Measurements from ENCODE around the gene C7orf57.

C7orf57 gene

DNA sequence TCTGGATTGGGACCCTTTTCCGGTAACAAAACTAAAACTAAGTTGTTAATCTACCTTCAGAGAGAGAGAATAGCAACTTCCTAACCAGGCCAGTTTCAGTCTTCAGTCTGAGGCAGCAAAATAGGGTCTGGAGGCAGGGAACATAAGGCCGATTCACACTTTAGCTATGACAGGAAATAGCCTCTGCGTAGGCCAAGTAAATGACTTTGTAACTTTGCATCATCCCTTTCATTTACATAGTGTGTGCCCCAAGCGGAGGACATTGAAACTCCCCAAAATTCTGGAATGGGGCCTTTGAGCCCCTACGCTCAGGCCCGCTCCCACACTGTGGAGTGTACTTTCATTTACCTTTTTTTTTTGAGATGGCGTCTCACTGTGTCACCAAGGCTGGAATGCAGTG lies 52.0 kb downstream of the C7orf57 start:
- no peak for DNase-seq

DNA sequence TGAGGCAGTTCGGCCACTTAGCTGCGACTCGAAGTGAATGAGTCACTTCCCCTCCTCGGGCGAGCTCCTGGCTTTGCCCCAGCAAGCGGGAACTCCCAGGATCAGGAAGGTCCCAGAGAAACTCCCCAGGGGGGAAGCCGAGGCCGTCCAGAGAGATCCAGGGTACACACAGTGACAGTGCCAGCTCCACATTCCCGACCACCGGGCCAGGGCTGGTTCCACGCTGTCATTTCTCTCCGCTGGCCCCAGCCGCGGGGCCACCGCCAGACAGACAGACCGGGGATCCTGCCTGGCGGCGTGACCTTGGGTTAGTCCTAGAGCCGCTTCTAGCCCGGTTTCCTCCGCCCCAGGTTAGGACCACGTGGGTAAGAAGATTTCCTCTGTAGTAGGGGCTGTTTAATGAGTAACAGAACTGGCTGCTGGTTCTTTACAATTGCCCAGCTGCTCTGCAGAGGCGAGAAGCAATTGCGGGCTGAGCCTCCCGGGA lies 53.3 kb downstream of the C7orf57 start:
- DNase-seq: no peak

DNA sequence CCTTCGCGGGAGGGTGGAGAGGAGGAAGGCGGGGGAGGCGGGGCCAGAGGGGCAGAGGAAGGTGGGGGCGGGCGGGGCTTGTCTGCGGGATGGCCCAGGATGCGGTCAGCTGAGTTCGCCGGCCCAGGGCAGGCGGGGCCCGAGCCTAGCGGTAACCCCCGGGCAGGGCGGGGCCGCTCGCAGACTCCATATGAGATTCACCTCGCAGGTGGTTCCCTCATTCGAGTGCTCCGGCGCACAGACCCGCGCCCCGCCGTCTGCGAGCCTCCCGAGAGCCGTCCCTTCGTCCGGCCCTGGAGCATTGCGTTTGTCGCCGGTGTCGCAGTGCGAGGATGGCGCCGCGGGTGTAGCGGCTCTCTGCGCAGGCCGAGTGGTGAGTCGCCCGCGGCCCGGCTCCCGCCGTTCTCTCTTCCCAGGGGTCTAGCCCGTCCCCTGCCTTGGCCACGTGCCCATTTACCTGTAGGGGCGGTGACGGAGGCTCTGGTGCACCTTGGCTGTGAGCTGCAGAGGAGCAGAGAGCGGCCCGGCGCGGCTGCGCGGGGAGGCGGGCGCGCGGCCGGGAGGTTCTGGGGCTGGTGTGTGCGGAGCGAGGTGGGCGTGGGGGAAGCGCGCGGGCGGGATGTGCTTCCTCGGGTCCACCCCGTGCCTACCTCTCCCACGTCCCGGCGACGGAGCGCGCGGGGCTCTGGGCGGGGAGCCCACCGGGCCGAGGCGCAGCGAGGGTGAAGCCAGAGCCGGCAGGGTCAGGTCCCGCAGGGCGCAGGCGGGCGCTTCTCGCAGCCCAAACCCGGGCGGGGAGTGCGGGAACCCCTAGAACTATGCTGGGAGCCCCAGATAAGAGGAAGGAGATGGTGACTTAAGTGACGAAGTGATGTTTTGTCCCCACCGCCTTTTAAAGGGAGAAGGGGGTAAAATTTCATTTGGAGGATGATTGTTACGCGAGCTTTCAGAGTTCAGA lies 54.0 kb downstream of the C7orf57 start, which contains the start of gene UPP1:
UPP1 (plus strand) TSS at position 220 of the 958 bp plus-strand sequence. CDS start 5,519 bp downstream, outside the sequence.
- peak; percentile 94 for DNase-seq

DNA sequence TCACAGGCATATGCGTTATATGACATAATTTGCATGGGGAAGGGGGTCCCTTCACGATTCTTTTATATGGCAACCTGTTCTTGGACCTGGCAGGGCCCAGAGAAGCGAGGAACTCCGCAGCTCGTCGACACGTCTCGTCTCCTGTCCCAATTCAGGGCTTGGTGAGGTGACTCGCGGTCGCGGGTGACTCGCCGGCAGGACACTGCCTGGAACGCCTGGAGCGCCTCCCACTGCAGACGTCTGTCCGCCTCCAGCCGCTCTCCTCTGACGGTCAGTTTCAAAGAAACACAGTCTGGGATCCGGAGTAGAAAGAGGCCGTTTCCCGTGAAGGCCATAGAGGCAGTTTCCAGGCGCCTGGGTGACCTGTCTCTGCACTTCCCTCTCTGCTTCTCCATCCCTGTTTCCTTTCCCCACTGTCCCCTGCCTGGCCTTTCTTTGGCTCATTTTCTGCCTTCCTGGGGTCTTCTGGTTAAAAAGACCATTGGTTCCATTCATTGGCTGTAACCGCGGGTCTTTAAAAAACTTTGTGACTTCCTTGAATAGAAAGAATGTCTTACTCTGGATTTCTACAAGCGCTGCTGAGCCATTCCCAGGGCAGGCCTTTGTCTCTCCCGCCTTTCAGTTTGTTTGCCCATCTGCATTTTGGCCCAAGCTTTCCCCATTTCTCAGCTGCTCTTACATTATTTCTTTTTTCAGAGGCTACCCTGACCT lies 54.9 kb downstream of the C7orf57 start:
- DNase-seq: no peak

DNA sequence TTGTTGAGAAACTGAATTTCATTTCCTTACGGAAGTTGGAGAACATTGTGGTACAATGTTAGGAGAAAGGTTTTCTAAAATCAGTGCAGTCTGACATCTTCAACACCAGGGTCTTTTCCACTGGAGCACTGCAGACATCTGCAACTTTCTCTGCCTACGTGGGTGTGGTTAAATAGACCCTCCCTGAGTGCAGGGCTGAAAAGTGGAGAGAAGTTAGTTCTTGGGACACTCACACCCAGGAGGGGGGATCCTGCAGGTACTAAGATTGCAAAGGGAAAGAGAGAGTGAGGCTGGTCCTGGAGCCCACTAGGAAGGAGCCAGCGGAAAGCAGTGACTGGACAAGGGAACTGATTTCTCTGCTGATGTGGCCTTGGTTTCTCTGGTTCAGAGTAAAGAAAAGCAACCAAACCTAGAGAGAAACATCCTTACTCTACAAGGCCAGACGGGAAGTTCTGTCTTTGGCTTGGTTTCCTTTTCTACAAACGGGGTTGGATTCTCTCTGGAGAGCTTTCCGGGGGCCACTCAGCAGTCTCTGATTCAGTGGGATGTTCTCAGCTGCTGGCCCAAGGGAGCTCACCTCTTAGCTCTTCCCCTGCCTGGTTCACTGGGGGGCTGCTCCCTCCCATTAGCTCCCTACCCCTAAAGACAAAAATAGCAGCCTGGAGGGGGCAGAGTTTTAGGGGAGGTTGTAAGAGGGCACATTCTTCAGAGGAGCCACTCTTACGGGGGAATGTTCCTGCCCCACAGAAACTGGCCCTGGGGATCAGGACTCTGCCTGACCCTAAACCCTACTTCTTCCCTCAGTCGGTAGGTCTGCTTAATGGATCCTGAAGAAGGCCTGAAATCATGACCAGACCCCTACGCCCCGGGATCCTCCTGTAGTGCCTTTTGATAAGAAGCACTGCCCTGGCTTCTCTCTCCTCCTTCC lies 56.4 kb downstream of the C7orf57 start:
- no peak for DNase-seq

DNA sequence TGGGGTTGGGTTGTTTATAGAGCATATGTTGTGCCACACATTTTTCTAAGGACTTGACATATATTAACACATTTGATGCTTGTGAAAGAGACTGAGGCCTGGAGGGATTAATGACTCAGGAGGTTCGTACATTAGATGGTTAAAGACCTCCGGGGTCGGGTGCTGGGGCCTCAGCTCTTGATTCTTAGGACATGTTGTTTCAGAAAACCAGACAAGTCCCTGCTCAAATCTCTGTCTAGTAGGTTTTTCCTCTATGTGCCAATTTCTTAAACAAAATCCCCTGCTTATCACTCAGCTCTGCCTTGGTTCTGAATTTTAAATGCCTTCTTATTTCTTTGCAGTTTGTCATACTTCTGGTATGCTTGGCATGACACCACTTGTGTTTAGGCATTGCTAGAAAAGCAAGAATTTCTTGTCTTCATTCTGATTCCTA lies 59.5 kb downstream of the C7orf57 start:
- DNase-seq: no peak

DNA sequence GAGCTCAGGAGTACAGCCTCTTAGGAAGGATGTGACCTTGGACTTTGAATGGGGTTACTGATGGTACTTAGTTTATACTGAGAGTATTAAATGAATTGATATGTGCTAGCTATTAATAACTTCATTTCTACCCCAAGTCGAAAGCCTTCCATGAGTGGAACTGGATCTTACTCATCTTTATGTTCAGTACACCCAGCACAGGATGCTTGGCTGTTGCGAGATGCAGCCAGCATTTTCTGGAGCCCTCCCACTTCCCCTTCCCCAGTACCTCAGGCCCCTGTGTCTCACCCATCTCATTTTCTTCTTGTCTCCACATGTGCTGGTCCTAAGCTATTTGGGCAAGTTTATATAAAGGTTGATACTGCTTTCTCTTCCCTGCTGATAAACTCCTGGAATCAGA lies 60.9 kb downstream of the C7orf57 start:
- peak; percentile 39 for DNase-seq

DNA sequence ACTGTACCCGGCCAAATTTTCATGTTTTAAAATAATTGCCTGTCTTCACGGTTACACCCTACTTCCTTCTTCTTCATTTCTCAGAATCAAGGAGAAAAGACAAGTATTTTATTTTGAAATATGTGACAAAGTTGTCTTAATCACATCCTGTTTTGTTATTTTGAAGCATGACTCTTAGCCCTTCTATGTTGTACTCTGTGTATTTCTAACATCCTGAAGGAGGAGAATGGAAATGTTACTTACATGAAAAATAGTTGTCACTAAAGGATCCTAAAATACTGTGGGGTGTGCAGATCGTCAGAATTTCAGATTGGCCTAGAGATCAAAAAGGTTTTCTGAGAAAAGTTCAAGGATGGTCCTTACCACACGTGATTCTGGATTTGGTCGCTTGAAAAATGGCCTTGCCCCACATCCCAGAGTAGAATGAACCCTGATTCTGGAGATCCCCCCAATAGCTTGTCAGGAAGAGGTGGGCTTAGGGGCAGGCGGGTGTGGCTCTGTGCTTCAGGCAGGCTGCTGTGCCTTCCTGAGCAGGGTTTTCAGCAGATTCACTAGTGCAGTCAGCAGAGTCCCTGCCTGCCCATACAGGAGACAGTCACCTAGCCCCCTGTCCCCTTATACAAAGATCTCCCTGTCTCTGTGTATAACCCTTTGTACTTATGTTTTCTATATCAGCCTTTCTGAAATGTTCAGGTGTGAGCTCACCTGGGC lies 62.3 kb downstream of the C7orf57 start:
- no peak for DNase-seq

DNA sequence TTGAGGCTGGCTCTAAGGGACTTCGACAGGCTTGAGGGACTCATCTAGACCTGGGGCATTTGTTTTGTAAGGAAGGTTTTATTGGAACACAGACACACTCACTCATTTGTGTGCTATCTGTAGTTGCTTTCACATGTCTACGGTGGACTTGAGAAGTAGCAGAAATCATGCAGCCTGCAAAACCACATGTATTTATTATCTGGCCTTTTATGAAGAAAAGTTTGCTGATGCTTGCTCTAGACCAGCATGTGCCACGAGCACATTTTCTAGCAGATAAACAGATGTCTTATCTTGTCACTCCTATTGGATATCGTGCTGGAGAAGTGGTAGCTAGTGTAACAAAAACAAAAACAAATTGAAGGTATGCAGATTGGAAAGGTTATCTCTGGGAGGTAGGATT lies 63.5 kb downstream of the C7orf57 start:
- DNase-seq: no peak

DNA sequence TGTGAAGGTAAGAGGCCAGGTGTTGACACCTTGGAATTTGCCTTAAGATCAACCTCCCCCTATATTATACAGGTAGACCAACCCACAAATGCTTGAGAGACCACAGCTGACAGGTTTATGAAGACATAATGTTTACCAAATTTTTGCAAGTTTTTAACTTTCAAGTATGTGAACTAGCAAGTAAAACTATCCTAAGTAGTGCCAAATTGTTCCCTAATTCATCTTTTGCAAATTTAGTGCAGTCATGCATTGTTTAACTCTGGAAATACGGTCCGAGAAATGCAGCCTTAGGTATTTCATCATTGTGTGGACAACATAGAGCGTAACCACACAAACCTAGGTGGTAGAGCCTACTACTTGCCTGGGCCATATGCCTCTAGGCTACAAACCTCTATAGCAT lies 64.4 kb downstream of the C7orf57 start:
- no peak for DNase-seq

DNA sequence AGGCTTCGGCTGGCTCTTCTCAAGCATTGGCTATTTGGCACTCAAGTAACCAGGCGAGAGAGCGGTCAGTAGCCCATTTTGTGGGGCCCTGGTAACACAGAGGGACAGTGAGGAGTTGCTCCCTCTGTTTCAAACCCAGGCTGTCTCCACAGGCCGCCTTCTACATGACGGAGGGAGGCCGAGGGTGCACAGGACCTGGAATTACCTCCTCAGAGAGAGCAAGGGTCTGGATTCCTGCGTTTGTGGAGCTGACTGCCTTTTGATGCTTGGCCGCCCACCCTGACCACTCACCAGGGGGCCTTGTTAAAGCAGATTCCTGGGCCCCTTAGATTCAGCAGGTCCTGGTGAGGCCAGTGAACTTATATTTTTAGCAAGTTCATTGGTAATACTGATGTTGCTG lies 66.0 kb downstream of the C7orf57 start:
- DNase-seq: no peak

DNA sequence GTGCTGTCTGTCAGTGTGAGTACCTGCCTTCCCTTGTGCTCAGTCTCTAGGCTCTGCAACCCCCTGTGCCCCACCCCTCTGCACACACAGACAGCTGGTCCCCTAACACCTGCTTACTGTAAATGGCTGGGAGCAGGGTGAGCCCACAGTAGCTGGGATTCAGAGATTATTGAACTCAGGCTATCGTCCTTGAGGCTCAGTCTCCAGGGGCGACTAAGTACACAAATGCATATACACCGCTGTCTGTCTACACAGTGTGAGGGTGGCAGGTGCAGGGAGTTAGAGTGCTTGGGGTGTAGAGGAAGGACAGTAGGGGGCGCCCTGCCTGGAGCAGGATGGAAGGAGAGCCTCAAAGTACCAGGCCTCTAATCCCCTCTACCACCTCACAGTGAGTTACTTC lies 66.6 kb downstream of the C7orf57 start:
- peak; percentile 50 for DNase-seq

DNA sequence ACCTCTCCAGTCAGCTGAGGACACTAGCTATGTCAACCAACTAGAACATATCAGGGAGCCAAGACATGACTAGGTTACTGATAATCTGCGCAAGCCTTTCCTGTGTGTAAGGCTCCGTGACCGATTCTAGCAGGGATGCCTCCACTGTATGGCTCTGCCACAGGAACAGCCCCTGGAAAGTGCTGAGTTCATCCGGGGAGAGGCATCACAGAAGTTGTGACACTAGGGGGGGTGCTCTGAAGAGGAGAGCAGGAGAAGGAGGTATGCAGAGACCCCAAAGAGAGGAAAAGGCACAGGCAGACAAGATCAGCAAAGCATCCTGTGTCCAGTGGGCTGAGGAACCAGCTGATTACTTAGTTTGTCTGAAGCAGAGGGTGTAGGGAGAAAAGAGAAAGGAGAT lies 67.2 kb downstream of the C7orf57 start:
- DNase-seq: no peak

DNA sequence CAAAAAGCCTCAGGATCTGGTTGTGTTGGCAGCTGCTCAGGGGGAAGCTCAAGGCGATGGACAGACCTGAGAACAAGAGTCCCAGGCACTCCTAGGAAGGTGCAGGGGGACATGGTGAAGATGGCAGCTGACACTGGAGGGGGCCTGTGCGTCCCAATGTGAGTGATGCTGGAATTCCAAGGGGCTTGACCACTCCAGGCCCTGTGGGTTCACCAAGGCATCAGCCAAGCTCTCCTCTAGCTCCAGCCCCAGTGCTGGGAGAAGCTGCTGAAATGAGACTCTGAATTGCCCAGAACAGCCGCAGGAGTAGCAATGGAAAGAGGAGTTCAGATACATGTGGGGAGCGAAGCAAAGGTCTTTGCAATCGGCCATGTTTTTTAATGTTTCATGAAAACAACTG lies 69.7 kb downstream of the C7orf57 start:
- DNase-seq: no peak

DNA sequence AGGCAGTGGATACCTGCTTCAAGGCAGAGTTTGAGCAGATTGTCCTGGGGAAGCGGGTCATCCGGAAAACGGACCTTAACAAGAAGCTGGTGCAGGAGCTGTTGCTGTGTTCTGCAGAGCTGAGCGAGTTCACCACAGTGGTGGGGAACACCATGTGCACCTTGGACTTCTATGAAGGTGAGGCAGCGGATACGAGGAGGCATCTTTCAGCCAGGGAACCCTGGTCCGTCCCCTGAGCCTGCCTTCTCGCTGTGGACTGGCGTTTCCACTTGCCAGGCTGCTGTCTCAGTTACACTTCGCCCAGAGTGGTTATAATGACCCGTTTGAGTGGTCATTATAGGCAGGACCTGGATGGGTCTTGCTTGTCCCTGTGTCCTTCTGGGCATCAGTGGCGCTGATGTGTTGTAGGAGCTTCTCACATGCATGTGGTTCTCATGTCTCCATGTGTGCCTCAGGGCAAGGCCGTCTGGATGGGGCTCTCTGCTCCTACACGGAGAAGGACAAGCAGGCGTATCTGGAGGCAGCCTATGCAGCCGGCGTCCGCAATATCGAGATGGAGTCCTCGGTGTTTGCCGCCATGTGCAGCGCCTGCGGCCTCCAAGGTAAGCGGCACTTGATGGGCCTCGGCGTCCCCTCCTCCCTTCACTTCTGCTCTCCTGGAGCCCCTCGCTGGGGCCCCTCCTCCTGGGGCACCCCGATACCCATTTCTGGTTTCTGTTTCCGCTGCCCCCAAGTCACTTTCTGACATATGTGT lies 71.7 kb downstream of the C7orf57 start:
- no peak for DNase-seq

DNA sequence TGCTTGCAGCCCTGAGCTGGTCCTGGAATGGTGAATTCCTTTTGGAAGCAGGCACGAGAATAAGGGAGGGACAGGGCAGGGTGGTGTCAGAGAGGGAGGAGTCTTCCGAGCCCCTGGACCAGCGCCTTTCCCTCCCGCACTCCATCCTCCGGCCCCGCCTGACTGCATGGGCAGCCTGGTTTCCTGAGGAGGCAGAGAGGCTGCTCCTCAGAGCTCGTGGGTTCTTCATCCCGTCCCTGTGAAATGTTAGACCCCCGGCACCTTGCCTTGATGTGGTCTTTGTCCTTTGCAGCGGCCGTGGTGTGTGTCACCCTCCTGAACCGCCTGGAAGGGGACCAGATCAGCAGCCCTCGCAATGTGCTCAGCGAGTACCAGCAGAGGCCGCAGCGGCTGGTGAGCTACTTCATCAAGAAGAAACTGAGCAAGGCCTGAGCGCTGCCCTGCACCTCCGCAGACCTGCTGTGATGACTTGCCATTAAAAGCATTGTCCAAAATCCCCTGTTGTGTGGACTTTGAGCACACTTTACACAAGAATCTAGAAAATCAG lies 72.7 kb downstream of the C7orf57 start:
- DNase-seq: no peak

DNA sequence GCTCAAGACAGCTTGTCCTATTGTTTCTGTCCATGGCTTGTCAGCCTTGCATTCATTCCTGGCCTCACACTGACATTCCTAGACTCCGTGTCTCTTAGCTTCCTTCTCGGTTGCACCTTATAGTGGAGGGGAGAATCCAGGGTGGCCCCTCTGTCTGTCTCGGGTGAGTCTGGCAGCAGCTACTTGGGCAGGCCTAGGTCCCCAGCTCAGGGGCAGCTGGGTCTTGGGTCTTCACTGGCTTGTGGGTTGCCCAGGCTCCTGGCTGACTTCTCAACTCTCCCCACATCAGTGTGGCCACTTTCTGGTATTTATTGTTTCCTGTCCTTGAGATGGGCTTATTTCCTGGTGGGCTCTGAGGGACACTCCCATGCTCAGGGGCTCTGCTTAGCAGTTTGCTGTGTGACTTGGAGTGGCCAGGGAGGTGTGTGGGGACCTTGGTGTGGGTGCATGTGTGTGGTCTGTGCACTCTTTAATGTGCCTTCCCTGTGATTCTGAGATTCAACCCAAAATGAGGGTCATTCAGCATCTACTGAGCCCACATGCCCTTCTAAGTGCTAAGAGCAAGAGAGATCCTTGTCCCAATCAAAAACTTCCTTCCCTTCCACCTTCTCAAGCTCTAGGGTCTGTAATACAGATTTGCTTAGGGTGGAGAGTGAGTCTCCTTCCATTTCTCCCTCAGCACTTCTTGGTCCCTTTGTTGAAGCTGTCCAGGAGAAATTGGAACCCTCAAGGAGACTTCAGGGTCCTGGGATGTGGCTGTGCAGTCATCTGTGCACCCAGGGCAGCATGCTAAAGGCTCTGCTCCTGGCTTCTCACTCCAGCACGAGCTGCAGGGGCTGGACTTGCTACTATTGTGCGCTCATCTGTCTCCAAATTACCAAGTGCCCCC lies 73.9 kb downstream of the C7orf57 start:
- DNase-seq: no peak

DNA sequence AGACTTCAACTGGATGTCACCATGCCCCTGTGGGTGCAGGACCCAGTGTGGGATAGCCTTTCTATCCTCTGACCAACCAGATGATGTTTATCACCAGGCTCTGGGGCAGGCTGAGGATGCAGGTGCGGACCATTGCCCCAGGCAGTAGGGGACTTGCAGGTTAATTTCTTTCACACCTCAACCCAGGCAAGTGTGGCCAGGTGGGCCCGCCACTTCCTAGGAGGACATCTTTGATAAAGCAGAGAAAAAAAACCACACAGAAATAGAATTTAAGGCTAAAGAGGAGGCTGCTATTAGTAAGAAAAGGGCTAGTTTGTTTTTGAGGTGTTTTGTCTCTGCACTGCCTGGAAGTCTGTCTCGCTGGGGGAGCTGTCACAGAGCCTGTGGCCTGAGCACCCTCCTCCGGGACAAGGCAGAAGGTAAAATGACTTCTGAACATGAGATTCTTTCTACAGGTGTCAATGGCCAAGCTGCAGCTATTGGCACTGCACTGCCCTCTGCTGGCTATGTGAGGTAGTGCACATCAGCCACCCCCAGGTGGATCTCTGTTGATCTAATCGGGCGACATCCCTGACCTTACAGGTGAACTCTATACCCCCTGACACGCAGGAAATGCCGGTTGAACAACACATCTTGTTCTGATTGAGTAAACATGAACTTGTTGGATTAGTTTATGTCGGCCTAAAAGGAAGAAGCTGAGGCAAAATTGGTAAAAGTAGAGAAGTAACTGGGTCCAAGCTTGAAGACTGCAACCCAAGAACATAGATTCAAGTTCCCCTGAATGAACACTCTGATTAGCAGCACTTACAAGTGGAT lies 74.7 kb downstream of the C7orf57 start:
- peak; percentile 89 for DNase-seq

DNA sequence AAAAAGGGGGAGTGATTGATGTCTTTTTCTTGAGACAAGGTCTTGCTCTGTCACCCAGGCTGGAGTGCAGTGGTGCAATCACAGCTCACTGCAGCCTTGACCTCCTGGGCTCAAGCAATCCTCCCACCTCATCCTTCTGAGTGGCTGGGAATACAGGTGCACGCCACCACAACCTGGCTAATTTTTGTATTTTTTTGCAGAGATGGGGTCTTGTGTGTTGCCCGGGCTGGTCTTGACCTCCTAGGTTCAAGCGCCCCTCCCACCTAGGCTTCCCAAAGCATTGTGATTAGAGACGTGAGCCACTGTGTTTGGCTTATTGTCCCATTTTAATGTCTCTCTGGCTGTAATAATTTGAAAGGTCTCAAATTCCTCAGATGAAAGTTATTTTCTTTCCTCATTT lies 75.5 kb downstream of the C7orf57 start:
- no peak for DNase-seq

All from stimulated activated CD4-positive, alpha-beta T cell treated with anti-CD3 and anti-CD28 coated beads, Interleukin-15, amount 100 ng/mL, for 24 hours (primary cell).